Glomerular visceral epithelial cell (primary cell): ENCODE results near the gene ALG6.
A peak's percentile ranks its signal among the peaks of the same experiment; 100 is the strongest.

ENCODE experiments used
- DNase-seq: peaks from one replicate; pipeline ENCODE4 v3.0.0-alpha.2; 2016; ENCODE audit errors: extremely low spot score

Gene ALG6

DNA sequence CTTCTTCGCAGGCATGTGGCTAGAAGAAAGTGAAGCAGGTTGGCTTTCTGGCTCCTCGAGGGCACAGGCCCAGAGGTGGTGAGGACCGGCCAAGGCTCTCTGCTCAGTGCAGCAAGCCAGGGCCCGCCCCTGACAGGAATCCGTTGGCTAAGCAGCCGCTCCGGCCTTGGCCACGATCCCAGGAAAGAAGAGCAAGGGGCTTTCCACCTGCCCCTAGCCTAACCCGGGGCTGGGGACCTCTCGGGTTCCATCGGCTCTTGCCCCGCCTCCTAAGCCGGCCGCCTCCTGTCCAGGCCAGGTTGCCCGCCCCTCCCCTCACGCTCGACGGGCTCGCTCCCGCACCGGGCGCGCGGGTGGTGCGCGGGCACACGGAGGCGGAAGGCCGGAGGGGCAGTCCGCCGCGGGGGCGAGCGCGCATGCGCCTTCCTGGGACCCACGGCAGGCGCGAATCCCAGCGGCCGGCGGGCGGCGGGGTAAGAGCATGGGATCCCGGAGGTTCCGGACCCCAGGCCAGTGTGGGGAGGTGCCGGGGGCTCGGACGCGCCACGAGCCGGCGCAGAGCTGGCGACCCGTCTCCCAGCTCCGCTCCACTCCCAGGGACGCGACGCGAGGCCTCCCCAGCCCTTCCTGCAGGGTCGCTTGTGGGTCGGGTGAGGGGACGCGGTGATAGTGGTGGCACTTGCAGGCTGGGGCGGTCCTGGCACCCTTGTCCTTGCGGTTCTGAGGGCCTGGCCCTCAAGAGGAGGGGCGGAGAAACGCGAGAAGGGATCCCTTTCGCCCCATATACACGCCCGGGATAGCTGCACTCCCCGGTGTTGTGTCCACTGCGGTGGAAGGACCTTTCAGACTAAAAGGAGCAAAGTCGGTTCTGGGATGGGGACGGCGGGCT lies at the start of gene ALG6:
TSS of gene ALG6 (plus strand) at position 413 of the 889 bp plus-strand sequence. CDS start 3,351 bp downstream, outside the sequence.
- DNase-seq, result peak; percentile 98

- DNase-seq, result no peak
Observed at GRCh38 chr1:63317817-63318152, 49.6 kb upstream of the ALG6 start.

DNA sequence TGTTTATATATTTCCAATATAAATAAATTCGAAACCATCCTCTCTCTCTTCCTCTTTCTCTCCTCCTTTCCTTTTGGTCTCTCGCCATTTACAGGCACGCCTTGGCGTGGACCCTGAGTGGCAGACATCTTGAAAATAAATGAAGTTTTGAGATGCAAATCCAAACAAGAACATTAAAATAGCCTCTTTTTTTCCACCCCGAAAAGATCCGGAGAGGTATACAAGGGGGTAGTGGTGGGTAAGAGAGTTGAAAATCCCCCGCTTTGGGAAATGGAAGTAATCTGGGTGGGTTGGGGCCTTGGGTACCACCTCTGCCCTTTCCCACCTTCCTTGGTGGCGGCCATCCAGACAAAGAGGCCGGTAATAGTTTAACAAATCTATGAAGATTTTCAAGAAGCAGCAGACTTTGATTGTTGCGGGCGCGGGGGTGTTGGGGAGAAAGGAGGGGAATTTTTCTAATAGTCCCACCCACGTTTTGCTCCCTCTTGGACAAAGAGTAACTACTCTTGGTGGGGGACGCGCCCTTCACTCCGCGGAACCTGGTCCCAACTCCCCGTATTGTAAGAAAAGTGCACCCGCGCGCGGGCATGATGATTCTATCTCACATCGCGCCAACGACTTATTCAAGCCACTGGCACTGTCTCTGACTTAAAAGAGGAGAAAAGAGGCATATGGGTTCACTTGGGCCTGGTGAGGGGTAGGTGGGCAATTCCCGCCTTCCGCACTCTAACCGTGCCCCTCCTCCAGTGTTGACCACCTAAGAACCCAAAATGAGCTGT lies 49.0 kb upstream of the ALG6 start:
- no peak for DNase-seq

GRCh38 chr1:63319046-63320021 lies 48.1 kb upstream of the ALG6 start:
- no peak for DNase-seq

GRCh38 chr1:63320022-63320721 lies 47.3 kb upstream of the ALG6 start:
- DNase-seq, result no peak

DNA sequence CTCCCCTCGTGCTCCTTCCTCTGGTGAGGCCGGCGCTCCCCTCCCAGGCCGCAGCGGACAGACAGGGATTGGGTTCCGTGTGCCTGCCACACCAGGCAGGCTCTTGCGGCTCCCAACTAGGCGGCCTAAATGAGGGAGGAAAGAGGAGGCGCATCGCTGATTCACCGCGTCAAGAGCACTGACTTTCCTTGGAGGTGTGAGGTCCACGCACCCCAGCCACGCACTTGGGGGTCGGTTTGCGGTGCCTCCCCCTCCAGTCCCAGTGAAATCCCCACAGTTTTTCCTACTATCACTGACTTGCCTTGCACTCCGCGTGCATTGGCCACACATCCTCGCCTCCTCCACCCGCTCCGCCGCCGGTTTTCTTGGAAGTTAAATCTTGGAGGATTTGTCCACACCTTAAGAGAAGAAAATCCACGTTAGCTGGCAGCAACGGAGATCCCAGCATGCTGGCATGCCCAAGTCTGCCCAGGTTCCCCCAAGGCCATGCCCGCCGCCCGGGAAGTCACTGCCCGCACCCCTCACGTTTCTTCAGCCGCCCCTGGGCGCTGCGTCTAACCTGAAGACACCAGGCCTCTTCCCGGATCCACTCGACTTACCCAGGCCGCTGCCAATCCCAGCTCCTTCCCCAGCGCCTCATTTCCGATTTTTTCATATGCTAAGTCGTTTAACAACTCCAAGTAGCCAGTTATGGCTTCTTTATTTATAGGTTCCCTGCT lies 46.2 kb upstream of the ALG6 start:
- DNase-seq, result no peak

DNA sequence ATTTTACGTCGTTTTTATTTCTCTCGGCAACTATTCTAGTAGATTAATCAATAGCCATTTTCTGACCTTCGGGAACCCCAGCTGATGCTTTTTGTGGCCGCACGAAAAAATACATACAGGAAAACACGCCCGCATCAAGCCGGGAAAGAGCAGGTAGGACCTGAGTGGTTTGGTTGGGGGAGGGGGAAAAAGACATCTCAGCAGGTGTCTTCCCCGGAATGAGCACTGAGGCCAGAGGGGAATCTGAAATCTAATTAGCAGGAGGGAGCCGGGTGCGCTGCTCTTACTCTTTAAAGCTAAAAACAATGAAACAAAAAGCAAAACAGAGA lies 45.7 kb upstream of the ALG6 start:
- no peak for DNase-seq

GRCh38 chr1:63322114-63322943 lies 45.1 kb upstream of the ALG6 start, which contains the start of gene FOXD3:
Gene FOXD3 (plus strand): TSS chr1:63322567. CDS start chr1:63323059, 492 bp downstream.
- DNase-seq, result no peak

- DNase-seq, result peak; percentile 23
Observed at GRCh38 chr1:63322944-63323864, 44.2 kb upstream of the ALG6 start.

DNA sequence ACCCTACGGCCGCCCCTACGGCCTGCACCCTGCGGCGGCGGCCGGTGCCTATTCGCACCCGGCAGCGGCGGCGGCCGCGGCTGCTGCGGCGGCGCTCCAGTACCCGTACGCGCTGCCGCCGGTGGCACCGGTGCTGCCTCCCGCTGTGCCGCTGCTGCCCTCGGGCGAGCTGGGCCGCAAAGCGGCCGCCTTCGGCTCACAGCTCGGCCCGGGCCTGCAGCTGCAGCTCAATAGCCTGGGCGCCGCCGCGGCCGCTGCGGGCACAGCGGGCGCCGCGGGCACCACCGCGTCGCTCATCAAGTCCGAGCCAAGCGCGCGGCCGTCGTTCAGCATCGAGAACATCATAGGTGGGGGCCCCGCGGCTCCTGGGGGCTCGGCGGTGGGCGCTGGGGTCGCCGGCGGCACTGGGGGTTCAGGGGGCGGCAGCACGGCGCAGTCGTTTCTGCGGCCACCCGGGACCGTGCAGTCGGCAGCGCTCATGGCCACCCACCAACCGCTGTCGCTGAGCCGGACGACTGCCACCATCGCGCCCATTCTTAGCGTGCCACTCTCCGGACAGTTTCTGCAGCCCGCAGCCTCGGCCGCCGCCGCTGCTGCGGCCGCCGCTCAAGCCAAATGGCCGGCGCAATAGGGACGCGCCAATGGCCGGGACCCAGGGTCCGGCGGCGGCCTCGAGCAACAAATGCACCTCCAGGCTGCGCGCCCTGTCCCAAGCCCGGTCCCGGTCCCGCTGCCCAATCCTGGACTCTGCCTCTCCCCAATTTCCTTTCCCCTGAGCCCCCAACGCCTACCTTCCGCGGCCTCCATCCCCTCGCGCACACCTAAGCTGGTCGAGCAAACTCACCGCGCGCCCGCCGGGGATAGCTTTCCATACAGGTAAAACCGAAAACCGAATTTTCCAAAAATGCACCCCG lies 43.3 kb upstream of the ALG6 start:
- no peak for DNase-seq

GRCh38 chr1:63324779-63325119 lies 42.7 kb upstream of the ALG6 start:
- DNase-seq, result no peak

- no peak for DNase-seq
Observed at GRCh38 chr1:63325279-63325985, 42.0 kb upstream of the ALG6 start.

- no peak for DNase-seq
Observed at GRCh38 chr1:63326106-63326472, 41.3 kb upstream of the ALG6 start.

- no peak for DNase-seq
Observed at GRCh38 chr1:63326473-63327380, 40.7 kb upstream of the ALG6 start.

GRCh38 chr1:63327417-63328054 lies 39.9 kb upstream of the ALG6 start:
- DNase-seq, result peak; percentile 65
